GM10248 (cell line): ENCODE data around the gene SMIM35.

ENCODE experiments used
- CTCF ChIA-PET: fragments of 300-600 bp; sonication (Branson Sonifier 250); formaldehyde crosslinking; extraction: SDS; loops from one replicate; lab custom pipeline; 2021; ENCODE audit warnings: antibody characterized with exemption; lab: Yijun Ruan, JAX
- POLR2A ChIA-PET: fragments of 350-650 bp; sonication (Branson Sonifier 250); formaldehyde crosslinking; extraction: SDS; loops from one replicate; lab custom pipeline; 2020; ENCODE audit warnings: antibody characterized with exemption; lab: Yijun Ruan, JAX
- DNase-seq: peaks from one replicate; pipeline ENCODE4 v3.0.0; 2012; ENCODE audit errors: extremely low spot score
- CTCF ChIP-seq: IDR thresholded peaks from 2 replicates; pipeline ENCODE4 v1.5.1; 2012; ENCODE audit warnings: mild to moderate bottlenecking, low read depth; ENCODE audit errors: extremely low read depth, missing control alignments, control extremely low read depth

SMIM35 gene

GRCh38 chr11:118056806-118057205, 30.0 kb downstream of the SMIM35 start:
- CTCF ChIA-PET, result interaction anchor here (1.5 to 9.8 kb wide), 5 partner anchors 112 to 249 kb away, joined by 5 to 102 read pairs (median 11); no protein-coding TSS in a partner anchor
- no peak for TF ChIP-seq CTCF

GRCh38 chr11:118055966-118056365, 30.8 kb downstream of the SMIM35 start:
- POLR2A ChIA-PET, result no interaction called here
- no peak for DNase-seq
- CTCF ChIA-PET, result interaction anchor here (1.4 to 9.8 kb wide), 7 partner anchors 9 to 251 kb away, joined by 3 to 116 read pairs (median 7); no protein-coding TSS in a partner anchor
- TF ChIP-seq CTCF, result no peak

More at GRCh38 chr11:118056806-118057205, 30.0 kb downstream of the SMIM35 start:
- POLR2A ChIA-PET, result no interaction called here
- DNase-seq, result no peak

DNA sequence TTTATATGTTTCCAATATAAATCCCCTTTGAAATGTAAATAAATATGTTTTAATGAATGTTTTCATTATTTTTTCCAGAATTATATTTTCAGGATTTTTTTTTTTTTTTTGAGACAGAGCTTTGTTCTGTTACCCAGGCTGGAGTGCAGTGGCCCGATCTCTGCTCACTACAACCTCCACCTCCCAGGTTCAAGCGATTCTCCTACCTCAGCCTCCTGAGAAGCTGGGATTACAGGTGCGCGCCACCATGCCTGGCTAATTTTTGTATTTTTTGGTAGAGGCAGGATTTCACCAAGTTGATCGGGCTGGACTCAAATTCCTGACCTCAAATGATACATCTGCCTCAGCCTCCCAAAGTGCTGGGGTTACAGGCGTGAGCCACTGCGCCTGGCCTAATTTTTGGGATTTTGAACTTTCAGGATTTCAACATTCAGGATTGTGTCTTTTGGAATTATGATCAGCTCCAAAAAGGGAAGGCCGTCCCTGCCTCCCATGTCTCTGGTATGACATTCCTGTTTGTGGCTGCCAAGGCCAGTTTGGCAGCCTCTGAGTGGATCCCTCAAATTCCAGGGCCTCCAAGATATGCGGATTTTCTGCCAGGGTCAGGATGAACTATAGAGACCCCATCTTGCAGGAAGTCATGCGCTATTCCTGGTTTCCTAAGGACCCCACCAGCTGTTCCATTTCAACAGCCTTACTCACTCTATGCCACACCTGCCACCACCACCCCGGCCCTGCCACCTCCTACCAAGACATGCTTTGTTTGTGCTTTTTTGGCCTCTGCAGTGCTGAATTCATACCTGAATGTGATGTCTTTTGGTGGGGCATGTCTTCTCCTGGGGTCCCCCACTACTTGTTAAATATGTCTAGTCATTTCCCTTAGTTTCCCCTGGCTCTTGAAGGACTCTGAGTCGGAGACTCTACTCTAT, 31.8 kb downstream of the SMIM35 start:
- POLR2A ChIA-PET, result interaction anchor here (0.6 kb wide), 1 partner anchor 212 kb away, joined by 3 read pairs; no protein-coding TSS in a partner anchor

GRCh38 chr11:118052581-118053206, 34.1 kb downstream of the SMIM35 start:
- no peak for TF ChIP-seq CTCF
- ChIA-PET CTCF (interaction anchor here (0.6 to 9.8 kb wide), 61 partner anchors 8 to 626 kb away, joined by 3 to 116 read pairs (median 5); partner anchors contain the start of genes FXYD2 and IL10RA), POLR2A (no interaction called here)
- no peak for DNase-seq

More for the DNA sequence above, 31.8 kb downstream of the SMIM35 start:
- no peak for TF ChIP-seq CTCF
- no peak for DNase-seq
- CTCF ChIA-PET, result interaction anchor here (1.4 to 9.8 kb wide), 18 partner anchors 8 to 628 kb away, joined by 3 to 116 read pairs (median 18); partner anchors contain the start of gene FXYD2

- ChIA-PET POLR2A (interaction anchor here (0.6 kb wide), 1 partner anchor 891 kb away, joined by 6 read pairs; no protein-coding TSS in a partner anchor), CTCF (interaction anchor here (0.7 to 9.8 kb wide), 19 partner anchors 15 to 625 kb away, joined by 3 to 116 read pairs (median 16); partner anchors contain the start of gene FXYD2)
- no peak for TF ChIP-seq CTCF
- DNase-seq, result no peak
Observed at GRCh38 chr11:118051611-118052461, 34.9 kb downstream of the SMIM35 start.
